ENCODE data around the gene NDUFA11. TPM values are rescaled to one million over a fixed set of nuclear protein-coding genes. Genes with fewer than 3 reads are reported as not detected.

NDUFA11 gene
- total and polyA plus RNA-seq, 2 of the 13 experiments (the other 11 are each of a cell fraction or from before 2014, with no cell fraction given), result 286 to 378 TPM

GRCh38 chr19:5870986-5871394 lies 32.6 kb downstream of the NDUFA11 start (continued):
- TF ChIP-seq ZNF609 (CRISPR knock-in tag; IDR thresholded peaks at IDR 0.05; ENCODE audit: borderline replicate concordance), result peak; percentile 87
- TF ChIP-seq ZNF30 (CRISPR knock-in tag; IDR thresholded peaks at IDR 0.05), result no peak
- TF ChIP-seq HNRNPUL1 (IDR thresholded peaks at IDR 0.05; ENCODE audit: low read depth, low read length), result no peak
- no peak for TF ChIP-seq ZZZ3 (CRISPR knock-in tag; IDR thresholded peaks at IDR 0.05; ENCODE audit: borderline replicate concordance)
- TF ChIP-seq ZNF260 (CRISPR knock-in tag; IDR thresholded peaks at IDR 0.05; ENCODE audit: borderline replicate concordance, low read depth), result no peak
- TF ChIP-seq SIX4 (CRISPR knock-in tag; IDR thresholded peaks at IDR 0.05), result peak; percentile 82
- no peak for TF ChIP-seq ZNF207 (IDR thresholded peaks at IDR 0.05; ENCODE audit: borderline replicate concordance)
- no peak for TF ChIP-seq ZNF33A (CRISPR knock-in tag; IDR thresholded peaks at IDR 0.05; ENCODE audit: borderline replicate concordance)
- TF ChIP-seq TCF7 (IDR thresholded peaks at IDR 0.05; ENCODE audit: low read depth), result peak; percentile 81
- peak; percentile 57 for TF ChIP-seq ZNF781 (CRISPR knock-in tag; IDR thresholded peaks at IDR 0.05; ENCODE audit: borderline replicate concordance, not compliant biosample characterization)
- peak; percentile 93 for TF ChIP-seq ZNF205 (CRISPR knock-in tag; IDR thresholded peaks at IDR 0.05)
- no peak for TF ChIP-seq ZBTB2 (CRISPR knock-in tag; IDR thresholded peaks at IDR 0.05; ENCODE audit: low read depth)
- TF ChIP-seq FOXJ3 (CRISPR knock-in tag; IDR thresholded peaks at IDR 0.05; ENCODE audit: borderline replicate concordance), result peak; percentile 91; the same call in 1 of the 2 replicates
- no peak for TF ChIP-seq PRMT3 (CRISPR knock-in tag; IDR thresholded peaks at IDR 0.05; ENCODE audit: borderline replicate concordance, low read depth)
- TF ChIP-seq ZMYM2 (CRISPR knock-in tag; IDR thresholded peaks at IDR 0.05), result peak; percentile 100
- peak; percentile 56; the same call in 1 of the 2 replicates for TF ChIP-seq FOXP1 (IDR thresholded peaks at IDR 0.05)
- TF ChIP-seq FOXP1 (CRISPR knock-in tag; IDR thresholded peaks at IDR 0.05), result peak; percentile 90
- peak; percentile 76 for TF ChIP-seq ZSCAN25 (CRISPR knock-in tag; IDR thresholded peaks at IDR 0.05)
- TF ChIP-seq ZNF142 (CRISPR knock-in tag; IDR thresholded peaks at IDR 0.05), result no peak
- TF ChIP-seq MTF2 (CRISPR knock-in tag; IDR thresholded peaks at IDR 0.05; ENCODE audit: borderline replicate concordance), result no peak
